SKM-1 (cell line): Measurements from ENCODE around the gene CFHR5.
"Not testable (repeated sequence)": the region's sequence is repeated elsewhere in the genome, so short reads cannot be mapped to it uniquely, and the experiment has no call there.

ENCODE experiments used
- DNase-seq: peaks from one replicate; lab custom pipeline; 2025; ENCODE audit not compliant: unreplicated experiment; lab: John Stamatoyannopoulos, UW

CFHR5 gene

DNA sequence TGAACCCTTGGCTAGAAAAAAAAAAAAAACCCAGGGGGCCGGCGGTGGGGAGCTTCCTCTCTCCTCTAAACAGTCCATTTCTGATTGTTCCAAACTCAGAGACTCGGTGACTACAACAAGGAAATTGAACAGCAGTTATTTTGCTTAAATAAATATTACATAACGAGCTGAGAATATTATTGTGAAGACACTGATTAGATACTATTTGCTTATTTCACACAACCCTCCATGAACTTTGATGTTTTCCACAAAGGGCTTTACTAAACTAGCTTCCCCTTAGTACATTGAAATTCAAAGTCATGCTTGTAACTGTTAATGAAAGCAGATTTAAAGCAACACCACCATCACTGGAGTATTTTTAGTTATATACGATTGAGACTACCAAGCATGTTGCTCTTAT is at the start of gene CFHR5:
Gene CFHR5 (plus strand): TSS at position 279 of the 400 bp plus-strand sequence. CDS start 109 bp downstream, at position 388.
- no peak for DNase-seq

- DNase-seq: not testable (repeated sequence)
Observed at GRCh38 chr1:196932853-196933252, 44.5 kb upstream of the CFHR5 start.

- no peak for DNase-seq
Observed at GRCh38 chr1:196933531-196934189, 43.7 kb upstream of the CFHR5 start.

- DNase-seq: not testable (repeated sequence)
Observed at GRCh38 chr1:196941474-196941873, 35.9 kb upstream of the CFHR5 start.

GRCh38 chr1:196943568-196943967 is 33.8 kb upstream of the CFHR5 start, which contains the start of gene CFHR2:
Gene CFHR2, plus strand, starts transcription at chr1:196943738. Its CDS starts 143 bp downstream, at chr1:196943881.
- DNase-seq: not testable (repeated sequence)

DNA sequence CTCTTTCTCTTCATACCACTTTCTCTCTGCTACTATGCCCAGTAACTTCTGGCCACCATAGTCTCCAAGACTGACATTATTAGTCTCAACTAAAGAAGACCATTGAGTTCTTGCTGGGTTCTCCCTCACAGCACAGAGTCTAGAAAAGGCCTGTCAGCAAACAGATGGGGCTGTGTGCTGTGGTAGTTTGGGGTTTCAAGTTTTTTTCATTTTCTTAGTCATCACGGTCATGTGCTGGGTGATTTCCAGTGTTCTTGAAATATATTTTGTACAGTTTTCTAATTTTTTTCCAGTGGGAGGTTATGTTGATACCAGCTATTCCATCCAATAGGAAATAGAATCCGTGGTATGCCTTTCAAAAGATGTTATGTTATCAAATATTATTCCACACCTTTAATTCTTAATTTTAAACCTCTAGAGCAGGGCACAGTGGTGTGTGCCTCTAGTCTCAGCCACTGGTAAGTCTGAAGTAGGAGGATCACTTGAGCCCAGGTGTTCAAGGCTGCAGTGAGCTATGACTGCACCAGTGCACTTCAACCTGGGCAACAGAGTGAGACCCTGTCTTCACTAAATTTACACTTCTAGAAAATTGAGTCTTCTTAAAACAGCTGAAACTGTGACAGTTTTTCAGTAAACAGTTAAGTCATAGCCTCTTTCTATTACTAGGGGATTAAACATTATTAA is 25.5 kb upstream of the CFHR5 start:
- no peak for DNase-seq

- DNase-seq: no peak
Observed at GRCh38 chr1:196954778-196955177, 22.6 kb upstream of the CFHR5 start.

GRCh38 chr1:196955926-196956325 is 21.4 kb upstream of the CFHR5 start:
- no peak for DNase-seq

GRCh38 chr1:196960854-196961253 is 16.5 kb upstream of the CFHR5 start:
- DNase-seq: no peak

DNA sequence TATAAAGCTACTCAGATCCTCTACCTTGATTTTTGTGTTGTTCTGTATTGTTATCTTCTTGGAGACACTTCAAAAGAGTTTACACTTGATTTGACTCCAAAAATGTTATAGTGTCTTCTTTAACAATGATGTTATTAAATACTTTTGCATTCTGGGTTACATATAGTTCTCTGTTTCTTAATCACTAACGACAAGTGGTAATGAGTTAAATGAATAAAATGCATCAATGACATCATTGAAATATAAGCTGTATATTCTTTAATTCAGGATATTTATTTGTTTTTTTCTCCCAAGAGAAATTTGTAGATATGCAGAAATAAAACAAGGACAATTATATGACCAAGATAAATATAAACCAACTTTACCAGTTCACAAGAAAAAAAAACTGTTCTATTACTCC is 7.2 kb upstream of the CFHR5 start:
- no peak for DNase-seq

- DNase-seq: no peak
Observed at GRCh38 chr1:196976278-196976677, 1.1 kb upstream of the CFHR5 start.

DNA sequence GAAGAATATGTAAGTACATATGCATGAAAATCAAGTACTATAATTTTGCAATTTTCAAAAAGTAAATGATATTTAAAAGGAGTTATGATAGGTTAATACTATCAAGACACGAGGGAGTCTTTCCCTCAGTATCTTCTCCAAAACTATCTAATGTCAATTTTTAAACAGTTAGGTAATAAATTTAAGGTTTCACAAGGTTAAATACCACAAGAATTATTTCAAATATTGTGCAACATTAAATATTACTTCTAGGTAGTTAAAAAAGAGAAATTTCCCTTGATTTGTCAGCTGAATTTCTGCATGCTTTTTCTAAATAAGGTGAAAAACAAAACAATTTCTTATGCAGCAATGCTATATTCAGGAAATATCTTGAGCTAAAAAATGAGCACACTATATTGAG is 3.5 kb downstream of the CFHR5 start:
- no peak for DNase-seq

DNA sequence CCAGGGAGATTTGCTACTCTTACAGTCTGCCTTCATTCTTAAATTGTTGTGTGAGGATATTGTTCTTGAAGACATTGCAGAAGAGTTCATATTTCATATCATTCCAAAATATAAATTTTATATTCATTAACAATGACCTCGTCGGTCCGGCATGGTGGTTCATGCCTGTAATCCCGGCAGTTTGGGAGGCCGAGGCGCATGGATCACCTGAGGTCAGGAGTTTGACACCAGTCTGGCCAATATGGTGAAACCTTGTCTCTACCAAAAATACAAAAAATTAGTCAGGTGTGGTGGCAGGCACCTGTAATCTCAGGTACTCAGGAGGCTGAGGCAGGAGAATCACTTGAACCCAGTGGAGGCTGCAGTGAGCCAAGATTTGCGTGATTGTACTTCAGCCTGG is 4.9 kb downstream of the CFHR5 start:
- DNase-seq: not testable (repeated sequence)

GRCh38 chr1:196991919-196992651 is 14.7 kb downstream of the CFHR5 start:
- DNase-seq: not testable (repeated sequence)

GRCh38 chr1:196993916-196994315 is 16.6 kb downstream of the CFHR5 start:
- no peak for DNase-seq

- DNase-seq: no peak
Observed at GRCh38 chr1:196997423-196997822, 20.1 kb downstream of the CFHR5 start.

- no peak for DNase-seq
Observed at GRCh38 chr1:197001828-197002227, 24.5 kb downstream of the CFHR5 start.

- DNase-seq: no peak
Observed at GRCh38 chr1:197003132-197003531, 25.8 kb downstream of the CFHR5 start.

GRCh38 chr1:197008861-197009260 is 31.5 kb downstream of the CFHR5 start:
- no peak for DNase-seq

- no peak for DNase-seq
Observed at GRCh38 chr1:197011614-197012013, 34.3 kb downstream of the CFHR5 start.

GRCh38 chr1:197013234-197013633 is 35.9 kb downstream of the CFHR5 start:
- DNase-seq: no peak

DNA sequence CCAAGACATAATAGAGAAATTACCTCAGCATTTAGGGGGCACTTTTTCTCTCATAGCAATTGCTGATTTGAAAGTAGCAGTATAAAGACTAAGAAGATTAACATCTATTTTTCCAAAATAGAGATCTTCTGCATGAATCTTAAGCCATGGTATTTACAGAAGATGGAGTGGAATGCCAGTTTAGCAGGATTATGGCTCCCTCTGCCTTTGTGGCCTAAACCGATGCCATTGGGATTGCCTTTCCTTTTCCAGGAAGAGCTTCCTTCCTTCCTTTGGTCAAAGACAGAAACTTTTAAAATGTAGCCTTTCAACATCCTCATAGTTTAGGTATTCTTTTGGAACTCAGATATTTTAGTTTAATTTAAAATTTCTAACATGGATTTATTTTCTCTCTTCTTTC is 39.4 kb downstream of the CFHR5 start:
- no peak for DNase-seq
